HCT116 (cell line): ENCODE results near the gene ERCC6.

ENCODE experiments used
- CBX3 ChIP-seq: IDR thresholded peaks from 2 replicates; pipeline ENCODE4 v1.6.1; 2012; ENCODE audit warnings: low read depth
- CEBPB ChIP-seq: IDR thresholded peaks from 2 replicates; pipeline ENCODE4 v1.6.1; 2012; ENCODE audit warnings: low read depth
- CTCF ChIP-seq, 3 experiments: fragments of 200-600 bp in 1 of 3; sonication (generic) in 1 of 3; IDR thresholded peaks in 2 of 3; conservative IDR thresholded peaks in 1 of 3; 2 replicates each; pipeline ENCODE4 v1.5.1; 2012 to 2017; ENCODE audit warnings: low read depth in 2 of 3, low read length in 2 of 3, antibody characterized with exemption in 1 of 3, borderline replicate concordance in 1 of 3, control low read depth in 1 of 3, mild to moderate bottlenecking in 1 of 3, mixed read lengths in 1 of 3, mixed run types in 1 of 3, moderate library complexity in 1 of 3; ENCODE audit not compliant: insufficient read depth in 1 of 3
- EZH2 ChIP-seq: fragments of 200-600 bp; sonication (generic); IDR thresholded peaks from 2 replicates; pipeline ENCODE4 v1.6.1; 2017; ENCODE audit warnings: antibody characterized with exemption, mixed run types
- EZH2phosphoT487 ChIP-seq: fragments of 200-600 bp; IDR thresholded peaks from 2 replicates; pipeline ENCODE4 v1.6.1; 2018; ENCODE audit warnings: antibody characterized with exemption, borderline replicate concordance
- JUND ChIP-seq: IDR thresholded peaks from 2 replicates; pipeline ENCODE4 v1.6.1; 2012
- MAX ChIP-seq: IDR thresholded peaks from 2 replicates; pipeline ENCODE4 v1.6.1; 2012
- POLR2AphosphoS5 ChIP-seq: IDR thresholded peaks from 2 replicates; pipeline ENCODE4 v1.6.1; 2011; ENCODE audit warnings: mild to moderate bottlenecking, low read depth, low read length, moderate library complexity
- REST ChIP-seq: IDR thresholded peaks from 2 replicates; pipeline ENCODE4 v1.6.1; 2012; ENCODE audit warnings: low read depth
- SIN3A ChIP-seq: IDR thresholded peaks from 2 replicates; pipeline ENCODE4 v1.6.1; 2012; ENCODE audit warnings: low read depth
- SP1 ChIP-seq: IDR thresholded peaks from 2 replicates; pipeline ENCODE4 v1.6.1; 2012; ENCODE audit warnings: low read depth
- ZFX ChIP-seq: fragments of 450-650 bp; IDR thresholded peaks from 2 replicates; pipeline ENCODE4 v1.6.1; 2017
- ZNF274 ChIP-seq: fragments of 200-500 bp; sonication (Bioruptor generic); IDR thresholded peaks from 2 replicates; pipeline ENCODE4 v1.6.1; 2014; ENCODE audit warnings: mild to moderate bottlenecking, low read depth, low read length, inconsistent platforms

- TF ChIP-seq SIN3A (no peak), MAX (no peak), CTCF (IDR thresholded peaks at IDR 0.05 in 2 of 3, conservative IDR thresholded peaks at IDR 0.05 in 1 of 3; ENCODE audit: borderline replicate concordance in 1 of 3, insufficient read depth in 1 of 3, low read depth in 2 of 3, low read length in 2 of 3) (no peak), EZH2phosphoT487 (no peak), POLR2AphosphoS5 (no peak), EZH2 (no peak), ZFX (no peak), ZNF274 (no peak), CEBPB (no peak), JUND (no peak), REST (no peak), SP1 (no peak), CBX3 (no peak)
Measured at GRCh38 chr10:49516216-49516970, 22.5 kb downstream of the ERCC6 start.
